K562 treated with DMSO at 1 percent for 24 hours (cell line): ENCODE data around the gene MYO1G. TPM values are rescaled to one million over a fixed set of nuclear protein-coding genes. Genes with fewer than 3 reads are reported as not detected.

Source experiments
- total RNA-seq: library from RNA; unstranded; fragments of 300-600 nt; gene quantifications from 2 replicates; pipeline ENCODE4 v1.2.3, GENCODE V29; 2022; ENCODE audit warnings: low read depth; ENCODE audit not compliant: insufficient read depth

The MYO1G gene
- 0.24 TPM in 1 of 2 replicates, not detected in the other for total RNA-seq

DNA sequence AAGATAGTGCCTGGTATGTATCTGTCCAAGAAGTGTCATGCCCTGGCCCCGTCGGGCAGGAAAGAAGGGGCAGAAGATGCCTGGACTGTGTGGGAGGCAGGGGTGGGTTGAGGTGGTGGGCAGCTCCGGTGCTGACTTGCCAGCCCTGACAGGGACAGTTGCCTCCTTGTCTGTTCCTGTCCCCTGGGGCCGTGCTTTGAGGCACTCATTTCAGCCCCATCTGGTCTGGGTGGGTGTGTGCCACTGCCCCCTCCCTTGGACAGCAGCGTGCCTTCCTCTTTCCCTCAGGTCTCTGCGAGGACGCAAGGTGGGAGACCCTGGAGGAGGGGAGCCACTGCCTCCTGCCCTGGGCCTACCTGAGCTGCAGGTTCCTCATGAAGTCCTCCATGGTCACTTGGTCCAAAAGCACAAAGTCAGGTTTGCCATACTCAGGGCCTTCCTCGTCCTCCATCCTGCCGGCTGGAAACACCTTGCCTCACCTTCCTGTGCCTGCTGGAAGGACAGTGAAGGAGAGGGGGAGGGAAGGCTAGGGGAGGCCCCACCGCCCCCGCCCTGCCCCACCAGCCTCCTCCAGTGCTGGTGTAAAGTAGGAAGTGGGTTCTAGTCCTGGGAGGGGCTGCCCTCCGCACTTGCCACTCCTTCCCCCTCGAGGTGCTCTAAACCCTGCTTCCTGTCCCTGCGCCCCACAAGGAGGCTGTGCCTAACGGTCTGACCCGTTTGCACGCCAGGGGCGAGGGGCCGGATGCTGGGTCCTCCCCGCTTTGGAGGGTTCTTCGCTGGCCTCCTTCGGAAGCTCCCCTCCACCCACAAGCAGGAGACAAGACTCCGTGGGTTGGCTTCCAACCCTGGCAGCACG, at the start of gene MYO1G:
MYO1G (minus strand) TSS at position 505 of the 856 bp plus-strand sequence; CDS start at position 451, 54 bp downstream.

DNA sequence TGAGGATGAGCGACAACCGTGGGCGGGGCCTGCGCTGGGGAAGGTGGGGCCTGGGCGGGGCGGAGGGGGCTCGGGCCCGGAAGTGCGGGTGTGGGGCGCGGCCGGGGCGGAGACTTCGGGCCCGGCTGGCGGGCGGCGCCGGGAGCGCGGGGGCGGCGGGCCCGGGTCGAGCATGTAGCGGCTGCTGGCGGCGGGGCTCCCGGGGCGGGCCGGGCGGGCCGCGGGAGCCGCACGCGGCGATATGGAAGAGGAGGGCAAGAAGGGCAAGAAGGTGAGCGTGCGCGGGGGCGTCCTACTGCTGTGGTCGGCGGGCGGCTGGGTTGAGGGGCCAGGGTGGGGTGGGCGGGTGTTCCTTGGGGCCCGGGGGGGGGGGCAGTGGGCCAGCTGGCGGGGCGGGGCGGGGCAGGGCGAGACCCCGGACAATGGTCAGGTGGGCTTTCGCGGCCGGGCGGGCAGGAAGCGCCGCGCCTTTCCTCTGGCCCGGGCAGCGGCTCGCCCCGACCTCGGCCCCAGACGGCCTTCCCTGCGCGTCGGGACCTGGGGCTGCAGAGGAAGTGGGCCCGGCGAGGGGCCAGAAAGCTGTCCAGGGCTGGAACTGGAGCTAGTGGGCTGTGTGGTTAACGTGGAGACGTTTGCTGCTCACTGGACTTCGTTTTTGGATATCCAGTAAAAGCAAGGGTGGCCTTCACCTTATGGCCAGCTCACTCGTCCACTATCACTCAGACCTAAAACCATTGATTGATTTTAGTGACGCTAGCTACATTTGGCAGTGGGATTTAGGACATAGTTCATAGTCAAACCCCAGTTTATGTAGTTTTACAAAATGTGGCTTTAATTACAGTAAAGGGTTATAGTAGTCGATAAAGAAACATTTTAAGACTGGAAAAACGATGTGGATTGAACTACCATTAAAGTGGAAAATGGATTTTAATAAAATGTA, 21.5 kb upstream of the MYO1G start, which contains the start of gene CCM2:
CCM2 (plus strand) TSS at position 109 of the 940 bp plus-strand sequence; CDS start at position 242, 133 bp downstream.

Other genes with a start within 250 kb of the MYO1G start
- gene ZMIZ2, start 230.2 kb downstream of the MYO1G start, total RNA-seq = 20.5 and 27.2 TPM in 2 replicates
- 1,298 and 1,330 TPM in 2 replicates for gene PPIA, start 182.3 kb downstream of the MYO1G start, total RNA-seq
- gene H2AZ2, start 130.9 kb downstream of the MYO1G start, total RNA-seq = 330 and 363 TPM in 2 replicates
- gene PURB, start 93.5 kb downstream of the MYO1G start, total RNA-seq = 7.3 and 8.2 TPM in 2 replicates
- gene CCM2, start 21.2 kb upstream of the MYO1G start, total RNA-seq = 45.9 and 50.2 TPM in 2 replicates
- gene NACAD, start 110.0 kb upstream of the MYO1G start, total RNA-seq = not detected in 2 replicates
- 114 and 115 TPM in 2 replicates for gene TBRG4, start 132.7 kb upstream of the MYO1G start, total RNA-seq
- not detected in 2 replicates for gene RAMP3, start 178.8 kb upstream of the MYO1G start, total RNA-seq